ENCODE measurements around the gene UTF1.

UTF1 gene

DNA sequence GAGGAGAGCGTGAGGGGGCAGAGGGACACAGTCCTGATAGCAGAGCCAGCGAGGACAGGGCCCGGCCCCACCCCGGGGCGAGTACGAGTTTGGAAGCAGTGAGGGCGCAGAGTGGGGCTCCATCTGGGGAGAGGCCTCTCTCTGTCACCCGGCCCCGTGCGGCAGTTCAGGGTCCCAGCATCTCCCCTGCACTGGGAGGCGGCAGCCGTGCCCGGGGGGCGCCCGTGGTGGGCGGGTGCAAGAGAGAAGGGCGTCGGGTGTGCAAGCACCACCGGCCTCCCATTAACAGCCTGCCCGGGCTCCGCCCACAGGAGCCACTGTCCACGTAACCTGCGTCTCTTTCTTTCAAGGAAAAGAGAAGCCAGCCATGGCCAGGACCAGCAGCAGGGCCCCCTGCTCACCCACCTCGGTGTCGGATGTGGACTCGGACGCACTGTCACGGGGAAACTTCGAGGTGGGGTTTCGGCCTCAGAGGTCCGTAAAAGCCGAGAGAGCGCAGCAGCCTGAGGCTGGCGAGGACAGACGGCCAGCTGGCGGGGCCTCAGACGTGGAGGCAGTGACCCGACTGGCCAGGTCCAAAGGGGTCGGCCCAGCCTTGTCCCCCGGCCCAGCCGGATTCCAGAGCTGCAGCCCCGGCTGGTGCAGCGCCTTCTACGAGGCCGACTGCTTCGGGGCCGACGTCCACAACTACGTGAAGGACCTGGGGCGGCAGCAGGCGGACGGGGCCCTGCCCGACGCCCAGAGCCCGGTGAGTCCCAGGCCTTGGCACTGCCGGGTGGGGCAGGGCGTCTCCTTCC lies 28.7 kb upstream of the UTF1 start:
- Histone ChIP-seq H3K4me3 (ENCODE audit: severe bottlenecking) (no peak overlapping the region), H3K27me3 (ENCODE audit: insufficient read depth, poor library complexity, severe bottlenecking) (no peaks in the 10 kb centered on the region), H3K9me3 (ENCODE audit: severe bottlenecking) (no peaks in the 10 kb centered on the region), H3K4me1 (ENCODE audit: insufficient read depth, poor library complexity, severe bottlenecking) (no peaks in the 10 kb centered on the region), H3K36me3 (ENCODE audit: low read depth) (no peaks in the 10 kb centered on the region), H3K27ac (ENCODE audit: poor library complexity, severe bottlenecking) (no peak overlapping the region)
- ATAC-seq (ENCODE audit: low read depth) (no peak), DNase-seq (ENCODE audit: low spot score) (no peak)
- TF ChIP-seq, protein P1, sequence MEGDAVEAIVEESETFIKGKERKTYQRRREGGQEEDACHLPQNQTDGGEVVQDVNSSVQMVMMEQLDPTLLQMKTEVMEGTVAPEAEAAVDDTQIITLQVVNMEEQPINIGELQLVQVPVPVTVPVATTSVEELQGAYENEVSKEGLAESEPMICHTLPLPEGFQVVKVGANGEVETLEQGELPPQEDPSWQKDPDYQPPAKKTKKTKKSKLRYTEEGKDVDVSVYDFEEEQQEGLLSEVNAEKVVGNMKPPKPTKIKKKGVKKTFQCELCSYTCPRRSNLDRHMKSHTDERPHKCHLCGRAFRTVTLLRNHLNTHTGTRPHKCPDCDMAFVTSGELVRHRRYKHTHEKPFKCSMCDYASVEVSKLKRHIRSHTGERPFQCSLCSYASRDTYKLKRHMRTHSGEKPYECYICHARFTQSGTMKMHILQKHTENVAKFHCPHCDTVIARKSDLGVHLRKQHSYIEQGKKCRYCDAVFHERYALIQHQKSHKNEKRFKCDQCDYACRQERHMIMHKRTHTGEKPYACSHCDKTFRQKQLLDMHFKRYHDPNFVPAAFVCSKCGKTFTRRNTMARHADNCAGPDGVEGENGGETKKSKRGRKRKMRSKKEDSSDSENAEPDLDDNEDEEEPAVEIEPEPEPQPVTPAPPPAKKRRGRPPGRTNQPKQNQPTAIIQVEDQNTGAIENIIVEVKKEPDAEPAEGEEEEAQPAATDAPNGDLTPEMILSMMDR (IDR thresholded peaks at IDR 0.05; ENCODE audit: poor library complexity, severe bottlenecking): no peak

DNA sequence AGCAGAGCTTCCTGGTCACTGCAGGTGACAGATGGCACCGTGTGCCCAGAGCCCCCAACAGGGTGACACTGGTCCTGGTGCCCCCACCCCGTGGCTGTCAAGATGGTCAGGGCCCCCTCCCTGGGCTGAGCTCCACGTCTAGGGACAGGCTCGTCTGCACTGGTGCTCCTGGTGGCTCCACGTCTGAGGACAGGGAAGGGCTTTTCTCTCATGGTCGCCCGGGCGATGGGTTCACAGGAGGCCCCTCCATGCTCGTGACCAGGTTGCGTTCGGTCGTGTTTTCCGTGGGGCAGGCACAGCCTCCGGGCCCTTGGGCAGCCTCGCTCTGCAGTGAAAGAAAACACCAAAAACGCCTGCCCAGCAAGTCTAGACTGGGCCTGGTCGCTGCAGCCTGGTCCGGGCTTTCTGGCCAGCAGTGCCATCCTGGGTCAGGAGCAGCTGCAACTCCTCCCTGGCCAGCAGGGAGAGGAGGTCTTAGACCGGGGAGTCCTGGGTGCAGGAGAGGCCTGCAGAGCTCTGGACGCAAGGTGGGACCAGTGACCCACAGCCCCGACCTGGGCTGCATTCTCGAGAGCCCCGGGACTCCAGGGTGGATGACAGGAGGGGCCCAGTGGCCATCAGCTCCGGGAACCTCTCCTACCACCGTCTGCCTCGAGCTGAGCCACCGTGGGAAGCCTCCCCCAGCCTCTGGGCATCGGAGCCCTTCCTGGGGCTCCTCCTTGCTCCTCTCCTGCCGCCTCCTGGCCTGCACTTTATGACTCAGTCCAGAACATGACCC lies 27.9 kb upstream of the UTF1 start:
- Histone ChIP-seq H3K4me1 (ENCODE audit: insufficient read depth, poor library complexity, severe bottlenecking) (no peaks in the 10 kb centered on the region), H3K4me3 (ENCODE audit: severe bottlenecking) (no peak overlapping the region), H3K27me3 (ENCODE audit: insufficient read depth, poor library complexity, severe bottlenecking) (no peaks in the 10 kb centered on the region), H3K27ac (ENCODE audit: poor library complexity, severe bottlenecking) (no peak overlapping the region), H3K9me3 (ENCODE audit: severe bottlenecking) (no peaks in the 10 kb centered on the region), H3K36me3 (ENCODE audit: low read depth) (no peaks in the 10 kb centered on the region)
- TF ChIP-seq, protein P1 (IDR thresholded peaks at IDR 0.05; ENCODE audit: poor library complexity, severe bottlenecking): no peak
- DNase-seq (ENCODE audit: low spot score) (no peak), ATAC-seq (ENCODE audit: low read depth) (no peak)

DNA sequence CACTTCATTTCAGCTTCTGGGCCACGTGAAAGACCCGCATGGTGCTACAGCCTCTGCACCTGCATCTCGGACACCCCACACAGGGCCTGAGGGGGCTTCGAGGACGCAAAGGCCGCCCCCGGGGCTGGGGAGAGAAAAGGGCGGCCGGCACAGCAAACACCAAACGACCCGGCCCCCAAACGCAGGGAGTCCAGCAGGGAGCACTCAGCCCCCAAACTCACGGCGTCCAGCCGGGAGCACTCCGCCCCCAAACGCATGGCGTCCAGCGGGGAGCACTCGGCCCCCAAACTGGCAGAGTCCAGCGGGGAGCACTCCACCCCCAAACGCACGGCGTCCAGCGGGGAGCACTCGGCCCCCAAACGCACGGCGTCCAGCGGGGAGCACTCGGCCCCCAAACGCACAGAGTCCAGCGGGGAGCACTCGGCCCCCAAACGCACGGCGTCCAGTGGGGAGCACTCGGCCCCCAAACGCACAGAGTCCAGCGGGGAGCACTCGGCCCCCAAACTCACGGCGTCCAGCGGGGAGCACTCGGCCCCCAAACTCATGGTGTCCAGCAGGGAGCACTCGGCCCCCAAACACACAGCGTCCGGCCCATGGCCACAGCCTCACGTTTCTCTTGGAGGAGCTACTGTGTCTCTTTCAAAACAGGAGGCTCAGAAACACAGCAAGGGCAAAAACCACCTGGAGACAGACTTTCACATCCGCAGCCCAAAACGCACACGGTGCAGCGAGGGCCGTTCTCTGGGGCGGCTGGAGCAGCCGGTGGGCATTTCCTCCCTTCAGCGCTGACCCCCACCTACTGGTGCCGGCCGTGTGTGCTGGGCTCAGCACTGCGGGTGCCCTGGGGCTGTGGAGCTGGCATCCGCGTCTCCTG lies 27.0 kb upstream of the UTF1 start:
- TF ChIP-seq, protein P1 (IDR thresholded peaks at IDR 0.05; ENCODE audit: poor library complexity, severe bottlenecking): no peak
- DNase-seq (ENCODE audit: low spot score) (no peak), ATAC-seq (ENCODE audit: low read depth) (no peak)
- no peaks in the 10 kb centered on the region for H3K36me3 ChIP-seq (ENCODE audit: low read depth)
- no peak overlapping the region for H3K4me3 ChIP-seq (ENCODE audit: severe bottlenecking)
- no peak overlapping the region for H3K27ac ChIP-seq (ENCODE audit: poor library complexity, severe bottlenecking)
- no peaks in the 10 kb centered on the region for H3K4me1 ChIP-seq (ENCODE audit: insufficient read depth, poor library complexity, severe bottlenecking)
- no peaks in the 10 kb centered on the region for H3K9me3 ChIP-seq (ENCODE audit: severe bottlenecking)
- no peaks in the 10 kb centered on the region for H3K27me3 ChIP-seq (ENCODE audit: insufficient read depth, poor library complexity, severe bottlenecking)

DNA sequence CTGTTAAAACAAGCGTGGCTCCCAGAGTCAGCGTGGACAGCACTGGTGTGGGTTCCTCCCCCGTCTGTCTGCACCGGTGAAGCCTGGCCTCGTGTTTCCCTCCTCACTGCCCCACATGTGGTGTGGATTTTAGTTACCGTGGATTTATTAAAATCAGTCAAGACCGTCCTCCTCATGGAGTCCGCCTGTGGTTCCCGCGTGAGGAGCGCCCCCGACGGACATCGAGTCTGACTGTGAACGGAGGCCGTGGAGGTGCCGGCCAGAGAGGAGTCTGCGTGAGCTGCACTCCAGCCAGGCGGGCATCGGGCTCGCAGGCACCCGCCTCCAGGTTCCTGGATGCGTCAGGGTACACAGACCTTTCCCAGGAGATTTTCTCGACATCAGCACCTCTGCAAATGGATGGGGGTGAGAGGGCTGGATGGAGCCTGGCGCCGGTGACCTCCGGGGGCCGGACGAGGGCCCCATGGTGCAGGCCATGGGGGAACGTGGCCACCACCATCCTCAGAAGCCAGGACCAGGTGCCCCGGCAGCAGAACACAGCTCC lies 26.3 kb upstream of the UTF1 start:
- no peak for DNase-seq (ENCODE audit: low spot score)
- H3K9me3 ChIP-seq (ENCODE audit: severe bottlenecking): no peaks in the 10 kb centered on the region
- no peaks in the 10 kb centered on the region for H3K27me3 ChIP-seq (ENCODE audit: insufficient read depth, poor library complexity, severe bottlenecking)
- TF ChIP-seq, protein P1 (IDR thresholded peaks at IDR 0.05; ENCODE audit: poor library complexity, severe bottlenecking): no peak
- no peaks in the 10 kb centered on the region for H3K4me1 ChIP-seq (ENCODE audit: insufficient read depth, poor library complexity, severe bottlenecking)
- H3K36me3 ChIP-seq (ENCODE audit: low read depth): no peaks in the 10 kb centered on the region
- no peak overlapping the region for H3K27ac ChIP-seq (ENCODE audit: poor library complexity, severe bottlenecking)
- H3K4me3 ChIP-seq (ENCODE audit: severe bottlenecking): no peak overlapping the region
- no peak for ATAC-seq (ENCODE audit: low read depth)

Data from RWPE2 (cell line).